ENCODE measurements around the gene SLC38A10.

Gene SLC38A10

DNA sequence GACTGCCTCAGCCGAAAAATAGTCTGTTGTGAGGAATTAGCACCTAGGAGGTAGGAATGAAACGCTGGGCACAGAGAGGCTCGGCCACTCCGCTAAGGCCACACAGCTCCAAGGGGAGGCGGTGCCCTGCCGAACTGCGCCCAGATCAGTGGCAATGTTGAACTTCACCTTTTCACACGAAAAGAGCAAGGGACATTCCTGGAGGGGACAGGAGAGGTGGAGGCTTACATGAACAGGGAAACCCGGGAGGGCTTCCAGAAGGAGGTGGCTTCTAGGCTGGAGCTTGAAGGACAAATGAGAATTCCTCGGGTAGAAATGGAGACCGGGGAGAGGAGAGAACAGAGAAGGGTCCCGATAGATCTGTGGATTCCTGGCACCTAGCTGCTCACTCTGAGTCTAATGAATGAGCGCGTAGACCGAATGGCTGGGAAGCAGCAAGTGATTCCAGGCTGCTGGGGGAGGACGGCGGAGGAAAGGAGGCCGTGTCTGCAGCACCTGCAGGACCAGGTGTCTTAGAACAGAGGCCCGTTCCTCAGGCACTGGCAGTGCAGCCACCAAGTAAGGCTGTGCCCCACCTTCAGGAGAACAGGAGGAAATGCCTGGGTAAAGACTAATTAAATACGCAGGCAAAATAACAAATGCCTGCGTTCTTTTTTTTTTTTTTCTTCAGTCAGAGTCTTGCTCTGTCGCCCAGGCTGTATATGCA, 722 bp upstream of the SLC38A10 start:
- DNase-seq = no peak

DNA sequence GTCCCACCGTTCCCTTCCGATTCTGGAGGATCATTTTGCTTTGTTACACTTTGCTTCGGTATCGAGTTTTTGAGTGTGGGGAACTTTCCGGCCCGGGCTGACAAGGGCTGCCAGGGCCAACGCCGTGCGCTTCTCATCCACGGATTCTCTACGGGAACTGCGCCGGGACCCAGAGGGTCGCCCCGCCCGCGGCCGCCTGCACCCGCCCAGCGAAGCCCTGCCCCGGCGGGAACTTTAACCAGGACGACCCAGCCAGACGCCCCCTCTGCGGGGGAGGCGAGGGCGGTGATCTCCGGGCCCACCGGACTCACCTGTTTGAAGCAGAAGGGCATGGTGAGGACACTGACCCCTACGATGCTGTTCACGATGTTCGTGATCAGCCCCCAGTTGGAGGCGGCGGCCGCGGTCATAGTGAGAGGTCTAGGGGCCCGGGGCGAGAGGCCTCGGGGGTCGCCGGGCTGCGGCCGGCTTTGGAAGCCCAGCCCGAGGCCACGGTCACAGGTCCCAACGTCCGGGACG, 536 bp downstream of the SLC38A10 start:
- no peak for DNase-seq

DNA sequence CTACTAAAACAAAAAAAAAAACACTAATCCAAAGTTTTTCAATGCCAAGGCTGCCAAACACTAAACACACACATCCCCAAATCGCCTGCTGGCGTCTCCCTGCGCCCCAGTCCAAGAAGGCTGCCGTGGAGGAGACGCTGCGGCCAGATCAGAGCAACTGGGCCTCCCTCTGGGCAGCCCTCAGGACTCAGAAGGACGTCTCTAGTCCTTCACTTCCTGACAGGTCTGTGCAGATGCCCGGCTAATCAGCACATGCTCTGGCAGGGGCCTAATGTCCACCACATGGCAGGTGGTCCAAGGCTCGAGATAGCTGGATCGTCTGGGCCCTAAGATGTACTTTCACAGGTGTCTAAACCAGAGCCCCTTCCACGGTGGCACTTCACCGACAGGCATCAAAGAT, 2.7 kb downstream of the SLC38A10 start:
- DNase-seq = no peak

DNA sequence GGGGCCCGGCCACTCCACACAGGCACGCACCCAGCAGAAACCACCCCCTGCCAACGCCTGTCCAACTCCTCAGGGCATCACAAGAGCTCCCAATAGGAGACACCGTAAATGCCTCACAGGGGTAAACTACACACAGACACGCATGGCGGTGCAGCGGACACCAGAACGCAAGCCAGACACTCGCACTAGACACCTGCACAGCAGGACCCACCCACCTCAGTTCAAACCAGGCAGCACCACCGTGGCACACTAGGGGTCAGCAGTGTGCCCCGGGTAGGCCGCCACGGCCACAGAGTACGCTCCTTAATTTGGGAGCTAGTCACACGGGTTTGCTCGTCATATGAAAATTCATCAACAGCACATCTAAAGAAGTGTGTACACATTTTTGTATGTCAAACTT, 3.4 kb downstream of the SLC38A10 start:
- DNase-seq = peak; percentile 27

DNA sequence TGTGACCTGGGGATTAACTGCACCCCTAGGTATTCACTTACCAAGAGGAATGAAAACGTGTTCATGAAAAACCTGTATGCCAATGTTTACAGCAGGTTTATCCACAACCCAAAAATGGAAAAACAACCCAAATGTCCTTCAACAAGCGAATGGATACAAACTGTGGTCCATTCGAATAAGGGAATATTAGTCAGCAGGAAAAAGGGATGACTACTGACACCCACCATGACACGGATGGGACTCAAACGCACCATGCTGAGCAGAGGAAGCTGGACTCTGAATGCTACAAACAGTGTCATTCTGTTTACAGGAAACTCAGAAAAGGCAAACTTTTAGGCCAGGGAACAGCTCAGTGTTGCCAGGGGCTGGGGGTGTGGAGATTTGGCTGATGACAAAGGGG, 4.9 kb downstream of the SLC38A10 start:
- DNase-seq = no peak

DNA sequence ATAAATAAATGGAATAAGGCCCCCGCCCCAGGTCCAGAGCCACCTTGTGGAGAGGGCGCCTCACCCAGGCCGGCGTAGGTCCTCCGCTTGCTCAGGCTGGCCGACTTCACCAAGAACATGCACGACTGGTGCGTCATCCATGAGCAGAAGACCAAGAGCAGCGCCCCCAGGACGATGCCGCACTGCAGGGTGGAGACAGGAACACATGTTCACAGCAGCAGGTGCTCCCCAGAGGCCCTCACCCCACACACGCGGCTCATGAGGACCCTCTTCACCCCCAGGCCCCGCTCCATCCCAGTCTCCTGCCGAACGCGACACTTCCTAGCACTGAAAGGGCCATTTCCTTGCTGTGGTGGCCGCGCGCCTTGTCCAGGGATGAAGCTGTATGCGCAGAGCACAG, 5.5 kb downstream of the SLC38A10 start:
- no peak for DNase-seq

DNA sequence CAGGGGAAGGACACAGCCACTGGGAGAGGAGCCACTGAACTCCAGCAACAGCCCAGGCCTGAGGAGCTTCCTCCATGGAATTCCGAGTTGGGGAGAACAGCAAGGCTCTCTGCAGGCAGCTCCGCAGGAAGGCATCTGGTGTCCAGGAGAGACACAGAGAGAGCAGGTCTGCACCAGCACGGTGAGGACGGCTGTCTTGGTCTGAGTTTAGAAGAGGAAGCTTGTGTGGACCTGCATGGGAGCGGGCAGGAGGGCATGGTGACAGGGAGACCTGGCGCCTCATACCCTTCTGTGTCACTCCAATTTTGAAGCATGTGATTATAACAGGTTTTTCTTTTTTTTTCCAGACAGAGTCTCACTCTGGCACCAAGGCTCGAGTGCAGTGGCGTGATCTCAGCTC, 6.4 kb downstream of the SLC38A10 start:
- no peak for DNase-seq

DNA sequence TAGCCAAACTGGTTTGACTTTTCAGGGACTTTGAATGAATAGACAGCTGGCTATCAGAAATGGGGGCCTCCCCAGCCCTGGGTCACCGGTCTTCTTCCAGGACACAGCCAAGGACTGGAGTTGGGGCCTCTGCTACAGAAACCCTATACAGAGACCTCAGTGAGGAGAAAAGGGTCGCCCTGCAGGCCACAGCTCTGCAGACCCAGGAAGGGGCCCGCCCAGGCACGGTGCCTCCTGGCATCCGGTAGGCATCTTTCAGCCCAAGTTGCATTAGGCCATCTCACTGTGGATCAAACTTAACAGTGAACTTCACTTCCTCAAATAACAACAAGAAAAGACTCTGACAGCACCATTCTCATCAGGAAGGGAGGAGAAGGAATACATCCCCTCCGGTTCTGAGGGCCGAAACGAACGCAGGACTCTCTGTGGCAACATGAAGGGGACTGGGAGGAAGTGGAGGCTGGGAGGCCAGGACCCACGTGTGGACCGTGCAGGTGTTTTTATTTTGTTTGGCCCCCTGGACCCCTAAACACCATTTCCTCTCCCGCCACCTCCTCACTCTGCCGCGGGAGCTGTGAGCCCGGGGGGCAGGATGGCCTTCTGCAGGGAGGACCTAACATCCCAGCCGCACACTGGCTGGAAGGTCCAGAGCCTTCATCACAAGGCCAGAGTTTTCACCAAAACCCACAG, 7.2 kb downstream of the SLC38A10 start:
- no peak for DNase-seq

DNA sequence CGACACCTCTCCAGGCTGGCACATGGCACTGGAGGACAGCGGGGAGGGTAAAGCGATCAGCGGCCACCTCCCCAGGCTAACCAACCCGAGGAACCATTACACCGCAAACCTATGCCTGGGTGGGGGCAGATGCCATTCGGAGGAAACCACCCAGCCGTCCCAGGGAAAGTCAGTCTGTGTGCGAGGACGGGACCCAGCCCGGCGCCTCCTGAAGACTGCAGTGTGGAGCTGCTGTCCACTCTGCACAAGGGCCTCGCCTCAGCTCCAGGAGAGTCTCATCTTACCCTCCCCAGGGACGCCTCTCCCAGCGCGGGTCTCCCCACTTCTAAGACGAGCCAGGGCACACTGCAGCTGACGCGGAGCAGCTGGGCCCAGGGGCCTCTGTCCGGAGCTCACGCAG, 8.0 kb downstream of the SLC38A10 start:
- DNase-seq = no peak

DNA sequence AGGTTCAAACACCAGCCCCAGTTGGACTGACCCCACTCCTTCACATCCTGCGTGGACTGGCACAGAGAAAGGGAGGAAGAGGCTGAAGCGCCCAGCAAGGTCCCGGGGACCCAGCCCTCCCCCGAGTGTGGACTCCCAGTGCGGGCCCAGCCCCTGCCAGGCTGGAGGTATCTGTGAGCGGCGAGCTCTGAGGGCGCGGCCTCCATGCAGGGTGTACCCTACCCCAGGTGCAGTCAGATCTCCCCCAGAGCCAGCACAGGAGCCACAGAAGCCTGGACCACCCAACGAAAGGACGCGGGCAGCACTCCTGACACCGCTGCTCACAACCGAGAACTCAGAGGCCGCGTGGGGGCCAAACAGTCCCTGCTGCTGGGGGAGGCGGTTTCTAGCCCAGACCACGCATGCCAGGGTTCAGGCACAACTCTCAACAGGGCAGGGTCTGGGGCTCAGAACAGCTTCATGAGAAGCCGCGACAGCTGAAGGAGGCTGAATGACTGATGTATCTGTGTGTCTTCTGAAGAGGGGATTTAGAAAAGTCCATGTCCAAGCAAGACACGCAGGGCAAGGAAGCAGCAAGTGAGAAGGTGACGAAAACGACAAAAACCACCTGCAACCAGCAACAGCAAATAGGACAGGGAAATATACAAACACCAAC, 8.5 kb downstream of the SLC38A10 start:
- no peak for DNase-seq

DNA sequence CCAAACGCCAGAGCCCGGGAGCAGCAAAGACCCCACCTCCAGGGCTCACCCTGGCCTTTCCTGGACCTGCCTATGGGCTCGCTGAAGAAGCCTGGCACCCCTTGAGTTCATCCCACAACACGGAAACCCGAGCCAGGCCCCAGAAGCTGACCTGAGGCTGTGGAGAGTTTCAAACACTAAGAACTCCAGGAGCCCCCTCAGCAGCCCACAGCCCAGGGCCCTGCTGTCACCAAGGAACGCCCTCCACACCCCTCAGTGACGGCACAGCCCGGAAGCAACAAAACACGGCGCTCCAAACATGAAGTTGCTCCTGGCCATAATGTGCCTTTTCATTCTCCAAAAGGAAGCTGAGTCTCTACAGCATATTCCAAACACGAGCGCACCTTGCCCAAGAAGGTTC, 9.2 kb downstream of the SLC38A10 start:
- DNase-seq = no peak

DNA sequence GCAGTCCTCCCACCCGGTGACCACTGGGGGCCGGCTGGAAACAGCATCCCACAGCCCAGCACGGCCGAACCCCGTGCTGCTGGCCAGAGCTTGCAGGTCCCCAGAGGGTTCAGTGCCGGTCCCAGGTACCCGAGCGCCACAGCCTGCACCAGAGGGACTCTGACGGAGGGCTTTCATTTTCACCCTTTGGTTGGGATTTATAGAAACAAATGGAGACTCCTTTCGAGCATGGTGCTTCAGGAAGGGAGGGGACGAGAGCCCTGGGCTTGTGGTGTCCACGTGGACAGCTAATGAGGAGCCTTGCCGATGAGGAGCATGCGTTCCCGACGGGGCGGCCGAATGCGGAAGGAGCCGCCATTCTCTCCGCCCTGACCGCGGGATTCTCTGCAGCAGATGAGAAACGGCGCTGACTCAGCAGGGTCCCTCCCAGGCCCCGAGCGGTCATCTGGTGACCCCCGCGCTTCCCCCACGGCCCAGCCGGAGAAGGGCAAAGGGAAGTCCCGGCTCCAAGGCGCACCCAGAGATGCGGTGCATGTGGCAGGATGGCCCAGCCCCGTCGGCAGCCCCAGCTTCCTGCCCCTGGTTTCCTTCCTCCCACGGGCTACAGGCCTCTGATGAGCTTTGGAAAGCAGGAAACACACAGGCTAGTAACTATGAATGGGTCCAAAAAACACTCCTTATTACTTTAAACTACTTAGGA, 9.8 kb downstream of the SLC38A10 start:
- DNase-seq = no peak

DNA sequence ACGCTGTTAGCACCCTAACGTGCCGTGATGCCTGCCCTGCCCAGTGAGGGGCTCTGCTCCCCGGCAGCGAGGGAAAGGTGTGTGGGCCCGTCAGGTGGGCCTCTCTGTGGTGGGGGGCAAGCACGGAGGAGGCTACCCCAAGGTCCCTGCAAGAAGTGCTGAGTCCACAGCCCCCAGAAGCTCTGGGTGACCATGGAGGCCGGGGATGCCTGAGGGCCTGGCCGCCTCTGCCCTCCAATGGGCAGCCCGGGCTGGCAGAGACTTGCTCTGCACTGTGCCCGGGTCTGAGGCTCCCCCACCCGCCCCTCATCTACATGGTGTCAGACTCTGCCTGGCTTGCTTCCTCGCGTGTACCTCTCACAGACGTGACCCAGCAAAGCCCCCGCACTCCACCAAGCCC, 12.2 kb downstream of the SLC38A10 start:
- no peak for DNase-seq

DNA sequence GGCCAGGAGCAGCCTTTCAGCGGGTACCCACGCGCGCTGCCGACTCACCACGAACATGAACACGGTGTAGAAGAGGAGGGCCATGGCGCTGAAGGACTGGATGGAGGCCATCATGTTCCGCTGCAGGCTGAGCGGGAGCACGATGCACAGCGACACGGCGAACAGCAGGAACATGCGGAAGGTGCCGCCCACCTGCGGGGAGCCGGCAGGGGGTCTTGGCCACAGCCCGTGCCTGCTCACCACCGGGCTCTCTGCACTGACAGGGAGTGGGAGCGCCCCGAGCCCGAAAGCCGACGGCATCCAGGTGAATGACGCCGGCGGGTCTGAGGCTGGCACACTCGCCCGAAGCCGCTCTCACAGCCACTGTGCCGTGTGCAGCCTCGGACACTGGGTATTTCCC, 13.0 kb downstream of the SLC38A10 start:
- DNase-seq = no peak

DNA sequence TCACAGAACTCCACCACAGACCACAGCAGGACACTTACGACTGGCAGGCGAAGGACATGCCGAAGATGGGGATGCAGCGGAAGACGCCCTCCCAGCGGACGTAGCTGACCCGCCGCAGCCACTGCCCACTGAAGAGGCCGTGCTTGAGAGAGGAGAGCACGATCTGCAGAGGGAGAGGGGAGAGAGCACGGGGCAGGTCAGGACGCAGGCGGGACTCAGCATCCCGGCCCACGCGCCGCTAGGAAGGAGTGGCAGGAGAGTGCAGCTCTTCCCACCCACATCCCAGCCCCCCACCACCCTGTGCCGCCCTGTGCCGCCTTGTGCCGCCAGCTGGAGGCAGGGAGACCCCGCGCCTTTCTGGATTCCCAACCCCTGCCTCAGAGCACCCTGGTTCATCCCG, 14.5 kb downstream of the SLC38A10 start:
- DNase-seq = no peak

DNA sequence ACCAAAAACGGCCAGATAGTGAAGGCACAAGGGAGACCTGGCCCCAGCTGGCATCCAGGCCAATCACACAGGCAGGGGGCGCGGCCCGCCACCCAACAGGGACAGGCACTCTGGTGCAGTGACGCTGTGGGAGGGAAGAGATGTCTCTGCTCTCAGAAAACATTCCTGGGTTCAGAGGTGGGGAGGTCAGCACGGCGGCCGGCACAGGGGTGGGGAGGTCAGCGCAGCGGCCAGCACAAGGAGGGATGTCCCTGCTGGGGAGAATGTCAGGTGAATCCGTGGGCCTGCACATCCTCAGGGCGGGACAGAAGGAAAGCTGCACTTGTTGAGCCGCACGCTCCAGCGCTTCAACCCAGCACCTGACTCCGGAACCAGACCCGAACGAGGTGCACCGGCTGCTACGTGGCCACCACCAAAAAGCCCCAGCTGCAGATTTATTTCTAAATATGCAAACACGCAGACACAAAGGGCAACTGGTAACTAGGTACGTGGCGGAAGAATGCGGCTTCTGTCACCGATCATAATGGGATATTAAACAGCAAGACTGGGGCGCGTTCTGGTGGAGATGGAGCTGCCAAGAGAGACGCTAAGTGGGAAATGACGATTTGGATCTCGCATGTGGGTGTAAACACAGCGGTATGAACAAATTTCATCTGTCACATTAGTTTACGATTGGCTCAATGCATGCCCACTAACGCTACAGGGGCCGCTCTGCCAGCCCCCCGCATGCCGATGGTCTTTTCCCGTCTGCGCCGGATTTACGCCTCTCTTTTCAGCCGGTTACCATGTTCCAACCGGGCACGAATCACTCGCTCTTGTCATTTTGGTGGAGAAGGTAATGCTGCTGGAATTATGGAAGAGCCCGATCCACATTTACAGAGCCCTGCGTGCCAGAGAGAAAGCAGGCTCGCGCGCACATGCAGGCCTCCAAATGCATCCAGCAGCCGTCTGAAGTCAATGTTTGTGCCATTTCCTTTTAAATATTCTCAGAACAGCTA, 15.5 kb downstream of the SLC38A10 start:
- no peak for DNase-seq

DNA sequence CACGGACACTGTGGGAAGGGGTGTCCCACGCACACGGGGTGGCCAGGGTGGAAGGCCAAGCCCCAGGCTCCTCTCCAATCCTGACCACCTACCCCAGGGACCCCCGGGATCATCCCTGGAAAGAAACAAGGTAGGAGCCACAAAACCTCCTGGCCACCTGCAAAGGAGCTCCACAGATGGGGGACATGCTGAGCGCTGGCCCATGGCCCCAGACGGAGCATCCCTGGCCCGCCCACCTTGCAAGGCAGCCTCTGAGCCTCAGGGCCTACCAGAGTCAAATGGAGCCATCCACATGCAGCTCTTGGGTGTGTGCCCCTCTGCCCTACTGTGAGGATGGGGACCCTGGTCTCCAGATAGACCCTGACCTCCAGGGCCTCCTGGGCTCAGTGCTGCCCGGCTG, 16.3 kb downstream of the SLC38A10 start:
- no peak for DNase-seq

DNA sequence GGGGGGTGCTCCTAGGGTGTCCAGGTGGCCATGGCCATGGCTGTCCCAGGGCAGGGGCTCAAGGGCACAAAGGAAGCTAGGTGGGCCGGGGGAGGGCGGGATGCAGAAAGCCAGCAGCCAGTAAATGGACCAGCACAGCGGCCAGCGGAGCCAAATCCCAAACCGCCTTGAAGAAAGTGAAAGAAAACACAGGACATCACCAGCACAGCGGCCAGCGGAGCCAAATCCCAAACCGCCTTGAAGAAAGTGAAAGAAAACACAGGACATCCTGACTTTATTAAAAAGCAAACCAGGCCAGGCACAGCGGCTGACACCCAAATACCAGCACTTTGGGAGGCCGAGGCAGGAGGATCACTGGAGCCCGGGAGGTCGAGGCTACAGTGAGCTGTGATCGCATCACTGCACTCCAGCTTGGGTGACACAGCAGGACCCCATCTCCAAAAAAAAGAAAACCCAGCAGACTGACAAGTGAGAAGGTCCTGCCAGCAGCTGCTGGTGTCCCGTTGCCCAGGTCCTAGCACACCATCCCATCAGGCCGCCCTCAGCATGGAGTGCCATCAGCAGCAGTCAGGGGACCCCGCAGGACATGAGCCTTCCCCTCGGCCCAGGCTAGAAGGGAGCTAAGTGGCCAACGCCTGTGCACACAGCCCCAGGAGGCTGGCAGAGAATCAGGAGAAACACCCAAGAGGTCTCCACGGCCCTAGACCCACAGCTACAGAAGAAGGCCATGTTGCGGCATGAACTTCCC, 17.0 kb downstream of the SLC38A10 start:
- DNase-seq = no peak

DNA sequence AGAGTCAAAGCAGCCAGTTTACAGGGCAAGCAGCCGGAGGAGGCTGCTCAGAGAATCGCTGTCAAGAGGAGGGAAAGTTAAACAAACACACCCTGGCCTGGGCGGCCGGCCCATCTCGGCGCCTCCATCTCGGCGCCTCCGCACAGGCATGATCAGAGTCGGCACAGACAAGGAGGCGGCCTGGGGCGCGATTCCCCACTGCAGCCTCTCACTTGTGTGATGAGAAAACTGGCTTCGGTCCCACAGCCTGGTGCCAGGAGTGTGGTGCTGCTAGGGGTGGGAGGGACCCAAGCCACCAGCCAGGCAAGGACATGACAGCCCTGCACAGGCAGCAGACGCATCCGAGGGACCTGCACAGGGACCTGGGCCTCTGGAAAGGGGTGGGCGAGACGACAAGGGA, 17.7 kb downstream of the SLC38A10 start:
- no peak for DNase-seq

DNA sequence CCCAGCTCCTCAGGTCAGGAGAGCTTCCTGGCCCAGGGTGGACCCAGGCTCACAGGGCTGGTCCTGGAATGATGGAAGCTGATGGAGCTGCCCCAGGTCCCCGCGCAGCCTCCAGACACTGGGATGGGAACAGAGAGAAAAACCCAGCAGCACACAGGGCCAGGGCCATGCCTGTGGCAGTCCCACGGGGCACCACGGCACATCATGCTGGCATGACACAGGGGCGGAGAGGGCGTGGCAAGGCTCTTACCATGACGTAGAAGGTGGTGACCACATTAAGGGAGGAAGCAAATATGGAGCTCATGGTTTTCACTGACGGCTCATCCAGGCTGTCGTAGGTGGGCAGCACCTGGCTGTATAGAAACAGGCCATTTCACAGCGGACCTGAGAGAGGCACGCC, 18.3 kb downstream of the SLC38A10 start:
- DNase-seq = no peak

DNA sequence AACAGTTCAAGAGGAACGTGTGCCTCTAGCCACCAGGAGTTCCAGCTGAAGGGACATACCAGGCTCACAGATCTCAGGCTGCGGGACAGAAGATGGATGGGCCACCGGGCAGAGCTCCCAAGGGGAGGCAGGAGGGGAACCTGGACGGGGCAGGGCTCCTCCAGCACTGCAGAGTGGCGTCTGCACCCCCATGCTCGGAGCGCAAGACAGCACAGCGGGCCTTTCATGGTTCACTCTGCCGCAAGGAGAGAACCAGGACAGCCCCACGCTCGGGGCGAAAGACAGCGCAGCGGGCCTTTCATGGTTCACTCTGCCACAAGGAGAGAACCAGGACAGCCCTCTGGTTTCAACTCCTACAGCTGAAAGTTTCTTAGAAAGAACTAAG, 20.6 kb downstream of the SLC38A10 start:
- DNase-seq = no peak
